Measurements from ENCODE around the gene TRNP1. TPM values are rescaled to one million over a fixed set of nuclear protein-coding genes. Genes with fewer than 3 reads are reported as not detected.

The TRNP1 gene
- total and polyA plus RNA-seq, 2 of the 4 experiments (the other 2 are of a cell fraction) = 63.3 to 91.6 TPM

DNA sequence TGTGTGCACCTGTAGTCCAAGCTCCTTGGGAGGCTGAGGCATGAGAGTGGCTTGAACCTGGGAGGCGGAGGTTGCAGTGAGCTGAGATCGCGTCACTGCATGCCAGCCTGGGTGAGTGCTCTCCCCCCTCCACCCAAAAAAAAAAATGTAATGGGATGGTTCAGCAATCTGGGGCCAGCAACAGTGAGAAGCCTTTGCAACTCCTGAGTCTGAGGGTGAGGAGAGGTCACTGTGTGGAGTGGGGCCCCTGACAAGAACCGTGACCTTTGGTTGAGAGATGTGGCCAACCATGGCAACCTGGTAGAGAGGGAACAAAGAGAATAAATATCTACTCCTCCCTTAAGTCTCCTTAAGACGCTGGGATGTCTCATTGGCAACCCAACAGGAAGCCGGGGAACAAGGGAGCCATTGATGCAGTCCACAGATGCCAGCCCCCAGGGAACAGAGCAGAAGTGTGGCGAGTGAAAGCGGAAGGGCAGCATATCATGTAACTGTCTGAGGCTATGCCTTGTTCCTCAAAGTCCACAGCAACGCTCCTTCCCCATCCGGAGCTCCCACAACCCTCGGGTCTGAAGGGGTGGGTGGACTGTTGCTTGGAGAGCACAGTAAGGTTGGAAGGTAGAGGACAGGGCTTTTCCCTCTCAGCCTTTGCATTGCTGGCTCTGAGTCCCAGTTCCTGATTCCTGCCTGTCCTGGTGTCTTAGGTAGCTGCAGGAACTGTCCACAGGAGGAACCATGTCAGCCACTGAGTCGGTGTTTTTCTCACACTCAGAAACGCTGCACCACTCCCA lies 8.3 kb downstream of the TRNP1 start:
- DNase-seq (no peak), ATAC-seq (ENCODE audit: low read depth) (no peak)
- WGBS, 2 experiments (ENCODE audit: extremely low coverage in 2 of 2, insufficient read length in 1 of 2) = 71% methylated on average over 5 of the region's 13 CpGs; no CpG with 5 or more reads in 1 of the 2 experiments
- ChIA-PET POLR2A (ENCODE audit: unreplicated experiment) (no interaction called here), CTCF (interaction anchor here (1.4 kb wide), 1 partner anchor 35 kb away, joined by 3 read pairs; no protein-coding TSS in a partner anchor)
- Histone ChIP-seq H3K27ac (ENCODE audit: insufficient read depth, low read length) (peak overlapping the region; percentile 13; the same call in 1 of the 2 replicates), H3K4me1 (ENCODE audit: control insufficient read depth, insufficient read depth, low read length) (peaks cover 47% of the 10 kb centered on the region), H4K8ac (ENCODE audit: low read depth in 2 of 2, low read length in 2 of 2) (peak overlapping the region in 1 of 2 experiments; percentile 45; a peak in 2 of 4 replicates), H3K9ac (ENCODE audit: low read depth, low read length) (no peak overlapping the region), H3K79me1 (ENCODE audit: low read depth in 1 of 2, low read length in 2 of 2) (peaks cover 18 to 82% of the 10 kb centered on the region in 2 experiments; a peak in 3 of 4 replicates), H2AFZ (replicated peaks; ENCODE audit: low read length, poor library complexity) (no peak overlapping the region), H3K18ac (ENCODE audit: low read depth, low read length) (0 out of 2 replicates have a peak overlapping the region, but pooled peaks have one; percentile 4), H3K36me3 (ENCODE audit: control insufficient read depth, insufficient read depth, low read length) (peaks cover 10% of the 10 kb centered on the region), H3K14ac (replicated peaks; ENCODE audit: low read depth, low read length) (peak overlapping the region; percentile 27; the same call in 1 of the 2 replicates), H3K56ac (ENCODE audit: extremely low read depth, insufficient read depth, low read length) (no peak overlapping the region), H3K27me3 (ENCODE audit: control insufficient read depth, insufficient read depth, low read length) (no peaks in the 10 kb centered on the region), H3K4ac (ENCODE audit: low read depth, low read length) (peak overlapping the region; percentile 20), H2AK9ac (replicated peaks; ENCODE audit: low read depth, low read length, poor library complexity) (peak overlapping the region; percentile 51), H2BK20ac (ENCODE audit: low read depth, low read length) (no peak overlapping the region), H3K4me3 (ENCODE audit: insufficient read depth, low read depth, low read length) (no peak overlapping the region), H3K4me2 (ENCODE audit: low read depth, low read length) (no peak overlapping the region), H2BK15ac (ENCODE audit: low read depth, low read length) (no peak overlapping the region), H3K23ac (ENCODE audit: low read depth, low read length) (peak overlapping the region; percentile 2; the same call in 1 of the 2 replicates), H4K5ac (ENCODE audit: low read depth, low read length) (no peak overlapping the region; the same call in 1 of the 2 replicates), H3K9me1 (ENCODE audit: insufficient read depth, low read length) (peaks cover 37% of the 10 kb centered on the region), H4K20me1 (ENCODE audit: insufficient read depth, low read length) (peaks cover 12% of the 10 kb centered on the region), H4K91ac (ENCODE audit: insufficient read depth, low read depth, low read length) (no peak overlapping the region), H2BK120ac (ENCODE audit: low read depth, low read length) (peak overlapping the region; percentile 1; the same call in 1 of the 2 replicates), H3K9me3 (ENCODE audit: control insufficient read depth, insufficient read depth, low read length) (no peaks in the 10 kb centered on the region), H2BK5ac (ENCODE audit: low read depth, low read length, poor library complexity, severe bottlenecking) (peak overlapping the region; percentile 12), H2AK5ac (ENCODE audit: low read depth, low read length) (peak overlapping the region; percentile 89)
- intact Hi-C loops (cut with micrococcal nuclease) (no loop called here), dilution Hi-C loops (cut with HindIII; ENCODE audit: low sequenced_read_pairs, unreplicated experiment) (no loop called here), in situ Hi-C loops (cut with MboI; ENCODE audit: low sequenced_read_pairs) (no loop called here)
- TF ChIP-seq MAFK (IDR thresholded peaks at IDR 0.05; ENCODE audit: low read depth, low read length) (no peak), NFE2L2 (IDR thresholded peaks at IDR 0.05; ENCODE audit: low read depth, low read length) (no peak), CHD1 (IDR thresholded peaks at IDR 0.05; ENCODE audit: low read depth, low read length) (no peak), RCOR1 (IDR thresholded peaks at IDR 0.05; ENCODE audit: insufficient replicate concordance, low read length) (no peak), RAD21 (IDR thresholded peaks at IDR 0.05; ENCODE audit: low read length) (no peak), BHLHE40 (IDR thresholded peaks at IDR 0.05; ENCODE audit: low read depth, low read length) (no peak), POLR2A (IDR thresholded peaks at IDR 0.05; ENCODE audit: low read depth, low read length) (no peak), FOS (IDR thresholded peaks at IDR 0.05; ENCODE audit: low read depth, low read length) (no peak), CEBPB (IDR thresholded peaks at IDR 0.05; ENCODE audit: low read depth, low read length) (no peak), RFX5 (IDR thresholded peaks at IDR 0.05; ENCODE audit: low read depth, low read length) (no peak)
- TF ChIP-seq, protein P1, sequence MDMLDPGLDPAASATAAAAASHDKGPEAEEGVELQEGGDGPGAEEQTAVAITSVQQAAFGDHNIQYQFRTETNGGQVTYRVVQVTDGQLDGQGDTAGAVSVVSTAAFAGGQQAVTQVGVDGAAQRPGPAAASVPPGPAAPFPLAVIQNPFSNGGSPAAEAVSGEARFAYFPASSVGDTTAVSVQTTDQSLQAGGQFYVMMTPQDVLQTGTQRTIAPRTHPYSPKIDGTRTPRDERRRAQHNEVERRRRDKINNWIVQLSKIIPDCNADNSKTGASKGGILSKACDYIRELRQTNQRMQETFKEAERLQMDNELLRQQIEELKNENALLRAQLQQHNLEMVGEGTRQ (IDR thresholded peaks at IDR 0.05; ENCODE audit: low read depth, low read length) = no peak
- TF ChIP-seq, protein P2, sequence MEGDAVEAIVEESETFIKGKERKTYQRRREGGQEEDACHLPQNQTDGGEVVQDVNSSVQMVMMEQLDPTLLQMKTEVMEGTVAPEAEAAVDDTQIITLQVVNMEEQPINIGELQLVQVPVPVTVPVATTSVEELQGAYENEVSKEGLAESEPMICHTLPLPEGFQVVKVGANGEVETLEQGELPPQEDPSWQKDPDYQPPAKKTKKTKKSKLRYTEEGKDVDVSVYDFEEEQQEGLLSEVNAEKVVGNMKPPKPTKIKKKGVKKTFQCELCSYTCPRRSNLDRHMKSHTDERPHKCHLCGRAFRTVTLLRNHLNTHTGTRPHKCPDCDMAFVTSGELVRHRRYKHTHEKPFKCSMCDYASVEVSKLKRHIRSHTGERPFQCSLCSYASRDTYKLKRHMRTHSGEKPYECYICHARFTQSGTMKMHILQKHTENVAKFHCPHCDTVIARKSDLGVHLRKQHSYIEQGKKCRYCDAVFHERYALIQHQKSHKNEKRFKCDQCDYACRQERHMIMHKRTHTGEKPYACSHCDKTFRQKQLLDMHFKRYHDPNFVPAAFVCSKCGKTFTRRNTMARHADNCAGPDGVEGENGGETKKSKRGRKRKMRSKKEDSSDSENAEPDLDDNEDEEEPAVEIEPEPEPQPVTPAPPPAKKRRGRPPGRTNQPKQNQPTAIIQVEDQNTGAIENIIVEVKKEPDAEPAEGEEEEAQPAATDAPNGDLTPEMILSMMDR (conservative IDR thresholded peaks at IDR 0.05; ENCODE audit: low read depth, low read length) = no peak
- TF ChIP-seq, protein P3, sequence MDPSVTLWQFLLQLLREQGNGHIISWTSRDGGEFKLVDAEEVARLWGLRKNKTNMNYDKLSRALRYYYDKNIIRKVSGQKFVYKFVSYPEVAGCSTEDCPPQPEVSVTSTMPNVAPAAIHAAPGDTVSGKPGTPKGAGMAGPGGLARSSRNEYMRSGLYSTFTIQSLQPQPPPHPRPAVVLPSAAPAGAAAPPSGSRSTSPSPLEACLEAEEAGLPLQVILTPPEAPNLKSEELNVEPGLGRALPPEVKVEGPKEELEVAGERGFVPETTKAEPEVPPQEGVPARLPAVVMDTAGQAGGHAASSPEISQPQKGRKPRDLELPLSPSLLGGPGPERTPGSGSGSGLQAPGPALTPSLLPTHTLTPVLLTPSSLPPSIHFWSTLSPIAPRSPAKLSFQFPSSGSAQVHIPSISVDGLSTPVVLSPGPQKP (IDR thresholded peaks at IDR 0.05; ENCODE audit: borderline replicate concordance, low read depth, low read length) = no peak
- BruUV-seq (replicated peaks) = no TSS peak
